H1 (cell line): Measurements from ENCODE around the gene NHS. TPM values are rescaled to one million over a fixed set of nuclear protein-coding genes. Genes with fewer than 3 reads are reported as not detected.

Experiments used
- CTCF ChIA-PET: fragments of 300-600 bp; sonication (Branson Sonifier 250); formaldehyde crosslinking; loops from one replicate; lab custom pipeline; 2021; ENCODE audit not compliant: partially characterized antibody; lab: Charles Lee
- POLR2A ChIA-PET: fragments of 300-600 bp; sonication (Branson Sonifier 250); formaldehyde crosslinking; loops from one replicate; lab custom pipeline; 2021; ENCODE audit warnings: inconsistent platforms; ENCODE audit not compliant: partially characterized antibody; lab: Charles Lee
- DNase-seq, 2 experiments: peaks; one replicate each; pipeline versions ENCODE4 v3.0.0 to v3.0.0-alpha.2; 2010 to 2022; ENCODE audit warnings: low spot score in 2 of 2, low read depth in 1 of 2, mixed read lengths in 1 of 2
- FAIRE-seq: peaks from 2 replicates; lab custom pipeline; 2011; peaks lifted over from hg19 to GRCh38; lab: Jason Lieb, UNC
- H2AFZ ChIP-seq: 2 replicates; pipeline ENCODE4 v1.8.1; 2012; ENCODE audit warnings: low read length, inconsistent platforms
- H2AK5ac ChIP-seq: 2 replicates; pipeline ENCODE4 v1.6.1; 2013; ENCODE audit warnings: low read depth, low read length
- H2BK120ac ChIP-seq: replicated peaks from 2 replicates; pipeline ENCODE3; 2013; ENCODE audit warnings: low read depth, low read length, inconsistent platforms
- H2BK12ac ChIP-seq: 2 replicates; pipeline ENCODE4 v1.6.1; 2013; ENCODE audit warnings: low read depth, low read length
- H2BK15ac ChIP-seq: 2 replicates; pipeline ENCODE4 v1.6.1; 2013; ENCODE audit warnings: low read length
- H2BK20ac ChIP-seq: 2 replicates; pipeline ENCODE4 v1.6.1; 2013; ENCODE audit warnings: low read length
- H2BK5ac ChIP-seq: 2 replicates; pipeline ENCODE4 v1.6.1; 2013; ENCODE audit warnings: low read depth, low read length
- H3K14ac ChIP-seq: 2 replicates; pipeline ENCODE4 v1.6.1; 2013; ENCODE audit warnings: inconsistent platforms; ENCODE audit not compliant: insufficient read length
- H3K18ac ChIP-seq: 2 replicates; pipeline ENCODE4 v1.6.1; 2013; ENCODE audit warnings: low read length; ENCODE audit errors: extremely low read depth
- H3K23ac ChIP-seq: 2 replicates; pipeline ENCODE4 v1.6.1; 2013; ENCODE audit warnings: inconsistent platforms; ENCODE audit not compliant: insufficient read length
- H3K23me2 ChIP-seq: 2 replicates; pipeline ENCODE4 v1.6.1; 2013; ENCODE audit warnings: low read depth, low read length
- H3K27ac ChIP-seq: 2 replicates; pipeline ENCODE4 v1.6.1; 2011; ENCODE audit warnings: low read depth, low read length, inconsistent platforms
- H3K27me3 ChIP-seq, 4 experiments: replicated peaks in 1 of 4; 1 replicate in 1 of 4; 2 replicates in 3 of 4; pipeline versions ENCODE4 v1.6.1 to v1.8.1; 2011 to 2013; ENCODE audit warnings: low read length in 3 of 4, mild to moderate bottlenecking in 3 of 4, inconsistent platforms in 2 of 4, mixed read lengths in 2 of 4, moderate library complexity in 1 of 4; ENCODE audit not compliant: control insufficient read depth in 3 of 4, insufficient read depth in 3 of 4; ENCODE audit errors: extremely low read depth in 1 of 4
- H3K36me3 ChIP-seq, 4 experiments: 2 replicates each; pipeline versions ENCODE4 v1.6.1 to v1.8.1; 2011 to 2013; ENCODE audit warnings: mild to moderate bottlenecking in 4 of 4, low read length in 3 of 4, moderate library complexity in 2 of 4, control low read depth in 1 of 4, inconsistent platforms in 1 of 4; ENCODE audit not compliant: insufficient read depth in 4 of 4, control insufficient read depth in 2 of 4
- H3K4ac ChIP-seq: replicated peaks from 2 replicates; pipeline ENCODE3; 2013; ENCODE audit warnings: low read length, low read depth, mixed read lengths, inconsistent platforms; ENCODE audit not compliant: insufficient read length
- H3K4me1 ChIP-seq, 4 experiments: replicated peaks in 1 of 4; 1 replicate in 1 of 4; 2 replicates in 3 of 4; pipeline versions ENCODE4 v1.6.1 to v1.8.1; 2011 to 2013; ENCODE audit warnings: low read length in 3 of 4, inconsistent platforms in 2 of 4, mixed read lengths in 1 of 4; ENCODE audit not compliant: insufficient read depth in 4 of 4, control insufficient read depth in 3 of 4
- H3K4me2 ChIP-seq, 2 experiments: 2 replicates each; pipeline versions ENCODE4 v1.6.1 to v1.8.1; 2011 to 2013; ENCODE audit warnings: low read depth in 2 of 2, low read length in 2 of 2, control low read depth in 1 of 2, inconsistent platforms in 1 of 2, mild to moderate bottlenecking in 1 of 2; ENCODE audit not compliant: insufficient read depth in 1 of 2
- H3K4me3 ChIP-seq, 4 experiments: fragments of 200-600, 300-600 bp in 1 of 4; sonication (generic), shearing (Covaris generic), sonication (Bioruptor Twin) in 1 of 4; 2 replicates each; pipeline versions ENCODE4 v1.5.1 to v1.8.1; 2011 to 2016; ENCODE audit warnings: low read length in 4 of 4, low read depth in 3 of 4, control low read depth in 2 of 4, inconsistent platforms in 2 of 4, mild to moderate bottlenecking in 2 of 4, mixed read lengths in 1 of 4, moderate library complexity in 1 of 4; ENCODE audit not compliant: insufficient read depth in 2 of 4; ENCODE audit errors: extremely low read depth in 1 of 4
- H3K56ac ChIP-seq: replicated peaks from 2 replicates; pipeline ENCODE3; 2013; ENCODE audit warnings: low read depth, mild to moderate bottlenecking, mixed read lengths, low read length, inconsistent platforms; ENCODE audit not compliant: insufficient read length
- H3K79me1 ChIP-seq: 2 replicates; pipeline ENCODE4 v1.6.1; 2013; ENCODE audit warnings: low read depth, low read length, control low read depth
- H3K79me2 ChIP-seq, 2 experiments: 2 replicates each; pipeline versions ENCODE4 v1.6.1 to v1.8.1; 2012 to 2013; ENCODE audit warnings: low read length in 2 of 2, mild to moderate bottlenecking in 2 of 2, inconsistent platforms in 1 of 2; ENCODE audit not compliant: insufficient read depth in 2 of 2, control insufficient read depth in 1 of 2
- H3K9ac ChIP-seq, 4 experiments: replicated peaks in 1 of 4; 1 replicate in 1 of 4; 2 replicates in 3 of 4; pipeline versions ENCODE4 v1.6.1 to v1.8.1; 2011 to 2013; ENCODE audit warnings: low read depth in 3 of 4, low read length in 3 of 4, control low read depth in 2 of 4, mild to moderate bottlenecking in 2 of 4, moderate library complexity in 2 of 4, inconsistent platforms in 1 of 4; ENCODE audit errors: extremely low read depth in 1 of 4
- H3K9me3 ChIP-seq, 2 experiments: 2 replicates each; pipeline versions ENCODE4 v1.6.1 to v1.8.1; 2012 to 2013; ENCODE audit warnings: mild to moderate bottlenecking in 2 of 2, moderate library complexity in 2 of 2, control low read depth in 1 of 2, inconsistent platforms in 1 of 2, low read depth in 1 of 2, low read length in 1 of 2, mixed read lengths in 1 of 2; ENCODE audit not compliant: insufficient read depth in 2 of 2
- H4K20me1 ChIP-seq, 2 experiments: replicated peaks in 1 of 2; 2 replicates each; pipeline versions ENCODE3 to v1.8.1; 2011 to 2013; ENCODE audit warnings: inconsistent platforms in 2 of 2, low read length in 2 of 2, mild to moderate bottlenecking in 1 of 2; ENCODE audit not compliant: insufficient read depth in 2 of 2, control insufficient read depth in 1 of 2
- H4K5ac ChIP-seq: 2 replicates; pipeline ENCODE4 v1.6.1; 2013; ENCODE audit warnings: low read length, low read depth, mixed read lengths, inconsistent platforms; ENCODE audit not compliant: insufficient read length
- H4K8ac ChIP-seq: 2 replicates; pipeline ENCODE4 v1.8.0; 2013; ENCODE audit warnings: mild to moderate bottlenecking, moderate library complexity, low read length, inconsistent platforms; ENCODE audit not compliant: insufficient read depth; ENCODE audit errors: extremely low read depth
- H4K91ac ChIP-seq: replicated peaks from 2 replicates; pipeline ENCODE3; 2013; ENCODE audit warnings: low read length, mixed read lengths, inconsistent platforms; ENCODE audit not compliant: insufficient read length
- BRCA1 ChIP-seq: IDR thresholded peaks from 2 replicates; pipeline ENCODE4 v1.6.1; 2012; ENCODE audit warnings: low read depth, low read length, improper control_type of control experiment
- WGBS, 2 experiments: shearing (Covaris generic) in 1 of 2; methylation state at CpG; one replicate each; pipeline versions ENCODE4 v1.1.6 to v1.1.7; 2013 to 2015; ENCODE audit warnings: low lambda C conversion rate in 2 of 2, mixed read lengths in 2 of 2, inconsistent platforms in 1 of 2, low coverage in 1 of 2, missing lambda C conversion rate in 1 of 2; ENCODE audit not compliant: insufficient replicate concordance in 2 of 2, insufficient coverage in 1 of 2, insufficient read length in 1 of 2; ENCODE audit errors: extremely low coverage in 1 of 2, missing lambda C conversion rate in 1 of 2; 5-methylcytosine and 5-hydroxymethylcytosine counted together
- polyA plus RNA-seq, 7 experiments: library from polyadenylated mRNA; depleted of rRNA in 3 of 7; stranded (reverse) in 5 of 7; unstranded in 2 of 7; fragments of >200 nt in 5 of 7; fragments of 200-250 nt in 2 of 7; gene quantifications; 1 replicate in 5 of 7; 2 replicates in 1 of 7; 4 replicates in 1 of 7; pipeline versions ENCODE4 v1.2.1 to v1.2.3, GENCODE V29; 2011 to 2013; ENCODE audit warnings: missing spikeins in 2 of 7, mixed read lengths in 2 of 7
- total RNA-seq: library from RNA; stranded (reverse); fragmentation: NEBNext Ultra II Directional; extraction: Animal tissue kit (Norgen Biotek cat#: 25700); gene quantifications from 2 replicates; pipeline ENCODE4 v1.2.1, GENCODE V29; 2021

The NHS gene
- total and polyA plus RNA-seq, 2 of the 8 experiments (the other 6 are each of a cell fraction or from before 2014, with no cell fraction given): 2.2 to 6.7 TPM

- no peak overlapping the region for H4K8ac ChIP-seq
- H3K4ac ChIP-seq: no peak overlapping the region
- no peak overlapping the region for H4K91ac ChIP-seq
- FAIRE-seq (no peak), DNase-seq (no peak)
- no peak overlapping the region for H2AFZ ChIP-seq
- H3K79me1 ChIP-seq: no peaks in the 10 kb centered on the region; the same call in 1 of the 2 replicates
- H2AK5ac ChIP-seq: no peak overlapping the region
- no peaks in the 10 kb centered on the region for H3K36me3 ChIP-seq
- no peak overlapping the region for H2BK120ac ChIP-seq
- H3K14ac ChIP-seq: no peak overlapping the region
- 100% methylated on average over 2 of the region's 3 CpGs; no CpG with 5 or more reads in 1 of the 2 experiments for WGBS, 2 experiments
- H3K9ac ChIP-seq: no peak overlapping the region
- H3K79me2 ChIP-seq: no peaks in the 10 kb centered on the region
- no peaks in the 10 kb centered on the region for H3K4me1 ChIP-seq
- H3K18ac ChIP-seq: no peak overlapping the region
- ChIA-PET CTCF (no interaction called here), POLR2A (no interaction called here)
- no peak overlapping the region for H3K4me3 ChIP-seq
- no peak overlapping the region for H3K56ac ChIP-seq
- no peak overlapping the region for H3K23ac ChIP-seq
- H3K23me2 ChIP-seq: no peaks in the 10 kb centered on the region
- H3K27ac ChIP-seq: no peak overlapping the region
- H3K4me2 ChIP-seq: no peak overlapping the region
- H4K20me1 ChIP-seq: no peaks in the 10 kb centered on the region
- H2BK5ac ChIP-seq: no peak overlapping the region
- no peaks in the 10 kb centered on the region for H3K9me3 ChIP-seq
- no peak for TF ChIP-seq BRCA1
- TF ChIP-seq, all 59 proteins: peak for 0
- no peak overlapping the region for H2BK12ac ChIP-seq
- no peak overlapping the region for H2BK15ac ChIP-seq
- H4K5ac ChIP-seq: no peak overlapping the region
- no peaks in the 10 kb centered on the region for H3K27me3 ChIP-seq
- H2BK20ac ChIP-seq: no peak overlapping the region
Measured at GRCh38 chrX:17622331-17622730, 247.3 kb downstream of the NHS start.
